GM12892 (cell line): ENCODE data around the gene REV1.
"Not testable (repeated sequence)": the region's sequence is repeated elsewhere in the genome, so short reads cannot be mapped to it uniquely, and the experiment has no call there.

ENCODE experiments used
- DNase-seq: peaks from one replicate; pipeline ENCODE4 v3.0.0; 2011; ENCODE audit not compliant: insufficient read length
- FAIRE-seq: peaks from 2 replicates; lab custom pipeline; 2011; peaks lifted over from hg19 to GRCh38; lab: Jason Lieb, UNC
- POLR2A ChIP-seq: IDR thresholded peaks from 2 replicates; pipeline ENCODE4 v1.6.1; 2011; ENCODE audit warnings: low read depth, low read length, control low read depth
- POLR2AphosphoS5 ChIP-seq: IDR thresholded peaks from 2 replicates; pipeline ENCODE4 v1.6.1; 2011; ENCODE audit warnings: low read depth, low read length, control low read depth
- TAF1 ChIP-seq: IDR thresholded peaks from 2 replicates; pipeline ENCODE4 v1.6.1; 2011; ENCODE audit warnings: low read depth, mild to moderate bottlenecking, control low read depth, low read length, borderline replicate concordance

Gene REV1

GRCh38 chr2:99470957-99471356 is 18.9 kb downstream of the REV1 start:
- no peak for TF ChIP-seq POLR2AphosphoS5
- TF ChIP-seq TAF1 = no peak
- TF ChIP-seq POLR2A = no peak
- DNase-seq = no peak
- no peak for FAIRE-seq

DNA sequence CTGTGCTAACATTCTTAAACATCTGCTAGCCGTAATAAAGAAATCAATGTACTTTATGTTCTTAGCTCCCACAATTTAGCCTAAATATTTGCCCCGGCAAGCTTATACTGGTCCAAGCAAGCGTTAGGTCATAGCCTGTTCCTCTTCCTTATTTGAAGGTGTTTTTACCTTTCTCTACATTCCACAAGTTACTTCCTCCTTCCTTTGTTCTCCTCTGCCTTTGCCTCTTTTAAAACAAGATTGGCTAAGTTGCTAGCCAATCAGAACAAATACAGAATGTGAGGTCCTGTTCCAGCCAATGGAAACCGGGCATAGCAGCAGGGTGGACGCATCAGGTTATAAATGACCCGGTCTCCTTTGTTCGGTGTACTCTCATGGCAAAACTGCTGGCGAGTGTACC is 19.4 kb downstream of the REV1 start:
- not testable (repeated sequence) for DNase-seq, FAIRE-seq

- TF ChIP-seq POLR2A (no peak), POLR2AphosphoS5 (no peak), TAF1 (no peak)
- DNase-seq = no peak
- FAIRE-seq = no peak
Measured at GRCh38 chr2:99469394-99469793, 20.4 kb downstream of the REV1 start.

DNA sequence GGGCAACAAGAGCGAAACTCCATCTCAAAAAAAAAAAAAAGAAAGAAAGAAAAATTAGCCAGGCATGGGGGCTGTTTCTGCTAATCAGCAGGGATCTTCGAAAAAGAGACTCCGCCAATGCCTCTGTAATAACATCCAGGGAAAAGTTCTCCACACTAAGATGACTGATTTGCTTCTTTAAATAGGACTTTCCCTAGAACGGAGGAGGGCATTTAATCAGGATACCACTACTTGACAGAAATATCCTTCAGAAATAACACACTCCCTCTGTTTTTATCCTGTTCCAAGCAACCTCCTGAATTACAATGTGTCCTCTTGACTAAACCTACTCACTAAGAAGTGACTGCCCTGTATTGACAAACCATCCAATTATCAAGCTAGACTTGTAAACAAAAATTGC is 21.7 kb downstream of the REV1 start:
- TF ChIP-seq TAF1 (no peak), POLR2AphosphoS5 (no peak), POLR2A (no peak)
- no peak for FAIRE-seq
- no peak for DNase-seq

- DNase-seq (no peak), FAIRE-seq (no peak)
- TF ChIP-seq POLR2AphosphoS5 (no peak), TAF1 (no peak), POLR2A (no peak)
Measured at GRCh38 chr2:99467390-99467789, 22.4 kb downstream of the REV1 start.

DNA sequence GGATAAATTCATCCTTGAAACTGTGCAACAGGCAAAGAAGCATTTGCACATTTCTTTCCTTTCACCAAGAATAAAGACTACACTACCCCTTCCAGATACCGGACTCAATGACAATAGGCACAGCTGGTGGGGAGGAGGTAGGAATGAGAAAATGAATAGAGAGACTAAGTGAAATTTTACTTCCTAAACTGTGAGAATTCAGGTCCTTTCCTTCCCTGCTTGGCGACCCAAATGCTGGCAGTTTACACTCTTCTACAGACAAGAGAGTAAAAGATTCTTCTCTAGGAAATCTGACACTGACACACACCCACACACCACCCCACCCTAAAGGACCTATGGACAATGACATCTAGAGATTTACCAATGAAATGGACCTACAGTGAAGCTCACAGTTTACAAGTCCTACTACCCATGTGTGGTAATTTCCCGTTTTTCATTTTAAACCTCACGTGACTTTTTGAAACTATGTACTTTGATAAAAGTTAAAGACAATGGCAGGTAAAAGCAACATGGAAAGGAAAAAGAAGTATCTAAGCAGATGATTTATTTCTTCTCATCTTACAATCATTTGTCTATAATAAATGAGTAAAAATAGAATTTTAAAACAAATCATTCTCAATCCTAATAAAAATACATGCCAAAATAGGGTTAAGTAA is 27.9 kb downstream of the REV1 start:
- TF ChIP-seq POLR2A (no peak), TAF1 (no peak), POLR2AphosphoS5 (no peak)
- FAIRE-seq (no peak), DNase-seq (no peak)

GRCh38 chr2:99458529-99458928 is 31.3 kb downstream of the REV1 start:
- DNase-seq (no peak), FAIRE-seq (no peak)
- TF ChIP-seq POLR2A = no peak
- TF ChIP-seq POLR2AphosphoS5 = no peak
- no peak for TF ChIP-seq TAF1

DNA sequence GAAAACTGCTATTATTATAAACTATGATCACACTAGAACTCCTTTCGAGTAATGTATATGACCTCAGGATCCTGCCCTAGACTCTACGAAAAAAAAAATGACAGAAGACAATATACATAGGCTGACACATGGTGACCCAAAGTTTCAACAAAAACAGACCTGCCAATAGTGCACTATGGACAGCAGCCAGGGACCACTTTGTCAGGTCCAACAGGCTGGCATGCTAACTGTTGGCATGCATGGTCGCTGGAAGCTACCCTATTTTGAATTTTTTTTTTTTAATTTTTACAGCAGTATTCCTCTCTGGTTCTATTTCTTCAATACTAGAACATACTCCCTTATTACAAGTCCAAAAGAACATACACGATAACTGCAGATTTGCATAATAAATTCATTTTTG is 38.1 kb downstream of the REV1 start:
- DNase-seq (no peak), FAIRE-seq (no peak)
- TF ChIP-seq POLR2AphosphoS5 (no peak), POLR2A (no peak), TAF1 (no peak)

DNA sequence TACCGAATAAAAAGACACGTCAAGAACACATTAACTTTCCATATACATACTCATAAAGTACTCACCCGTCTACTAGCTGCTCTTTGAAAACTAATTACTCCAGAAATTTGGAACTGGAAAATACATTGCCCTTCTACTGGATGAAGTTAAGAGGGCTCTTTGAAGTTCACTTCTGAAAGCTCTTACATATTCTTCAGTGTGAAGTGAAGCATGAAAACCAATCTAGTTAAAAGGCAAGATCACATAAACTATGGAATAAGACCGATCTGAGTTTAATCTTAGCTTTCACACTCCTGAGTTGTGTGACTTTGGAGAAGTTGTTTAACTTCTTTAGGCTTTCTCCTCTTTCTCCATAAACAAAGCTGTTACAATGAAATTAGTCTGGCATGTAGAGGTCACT is 38.5 kb downstream of the REV1 start:
- TF ChIP-seq TAF1 = no peak
- TF ChIP-seq POLR2AphosphoS5 = no peak
- TF ChIP-seq POLR2A = no peak
- FAIRE-seq (no peak), DNase-seq (no peak)

DNA sequence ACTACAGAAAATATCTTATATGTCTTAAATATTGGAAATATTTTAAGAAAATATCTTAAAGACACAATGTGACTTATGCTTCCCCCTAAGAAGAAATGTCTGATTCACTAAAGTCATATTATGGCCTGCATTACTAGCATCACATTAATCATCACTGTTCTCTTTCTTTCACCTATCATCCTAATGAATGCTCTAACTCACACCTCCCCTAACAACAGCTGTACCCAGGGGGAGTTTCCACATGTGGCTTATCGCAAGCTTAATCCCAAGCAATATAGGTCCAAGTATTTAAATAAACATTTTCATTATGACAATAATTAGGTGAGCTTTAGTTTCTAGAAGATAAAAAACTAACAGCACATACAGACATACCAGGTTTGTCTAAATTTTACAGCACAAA is 39.6 kb downstream of the REV1 start:
- TF ChIP-seq POLR2AphosphoS5 (no peak), TAF1 (no peak), POLR2A (no peak)
- DNase-seq (no peak), FAIRE-seq (no peak)

DNA sequence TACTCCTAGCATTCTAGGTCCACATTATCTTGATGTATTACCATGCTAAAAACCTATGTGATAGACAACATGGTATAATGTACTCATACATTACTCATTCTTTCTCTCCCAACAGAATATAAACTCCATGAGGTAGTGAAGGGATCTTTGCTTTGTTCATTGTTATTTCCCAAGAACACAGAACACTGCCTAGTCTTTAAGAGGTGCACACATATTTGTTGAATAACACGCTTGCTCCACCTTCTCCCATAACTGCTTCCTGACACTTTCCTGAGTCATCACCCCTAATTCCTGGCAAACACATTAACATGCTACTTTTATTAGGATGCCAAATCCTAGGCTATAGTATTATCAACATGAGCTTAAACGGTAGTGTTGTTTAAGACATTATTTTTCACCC is 41.3 kb downstream of the REV1 start:
- FAIRE-seq = no peak

GRCh38 chr2:99445065-99445464 is 44.8 kb downstream of the REV1 start:
- FAIRE-seq (no peak), DNase-seq (no peak)

More for the DNA sequence above, 41.3 kb downstream of the REV1 start:
- TF ChIP-seq POLR2A (no peak), TAF1 (no peak), POLR2AphosphoS5 (no peak)
- no peak for DNase-seq

DNA sequence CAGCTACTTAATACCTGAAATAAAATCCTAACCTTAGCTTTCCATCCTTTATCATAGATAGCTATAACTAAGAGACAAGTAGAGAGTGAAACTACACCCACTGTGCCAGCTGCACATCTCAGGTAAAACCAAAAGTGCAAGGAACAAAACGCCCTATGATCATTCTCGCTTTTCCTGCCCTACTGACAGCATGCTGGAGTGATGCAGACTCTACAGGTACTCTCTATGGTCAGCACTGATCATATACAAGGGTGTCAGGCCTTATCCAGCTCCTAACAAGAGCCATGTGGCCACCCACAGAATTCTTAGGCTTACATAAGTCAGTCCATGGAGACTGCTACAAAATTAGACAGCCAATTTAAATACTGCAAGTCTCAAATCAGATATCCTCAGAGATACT is 45.6 kb downstream of the REV1 start:
- no peak for DNase-seq
- FAIRE-seq = no peak
- TF ChIP-seq POLR2A (no peak), POLR2AphosphoS5 (no peak), TAF1 (no peak)

More at GRCh38 chr2:99445065-99445464, 44.8 kb downstream of the REV1 start:
- TF ChIP-seq POLR2AphosphoS5 (no peak), TAF1 (no peak), POLR2A (no peak)
